Body of pancreas (tissue), 4 donors: Measurements from ENCODE around the gene NKX1-2. TPM values are rescaled to one million over a fixed set of nuclear protein-coding genes. Genes with fewer than 3 reads are reported as not detected.

Experiments used
- ATAC-seq: fragments of 150-250 bp; one replicate; pipeline ENCODE4 v1.9.1; 2016
- DNase-seq, 4 donors: peaks; one replicate each; pipeline ENCODE4 v3.0.0-alpha.2; 2019
- H3K27ac ChIP-seq, 4 donors: fragments of 200-600 bp; sonication (generic); 1 replicate in 3 of 4; 2 replicates in 1 of 4; pipeline versions ENCODE4 v1.5.1 to v1.6.1; 2016 to 2019; ENCODE audit warnings: mild to moderate bottlenecking in 1 of 4, mixed read lengths in 1 of 4, moderate library complexity in 1 of 4
- H3K27me3 ChIP-seq, 2 donors: fragments of 200-600 bp; sonication (generic); one replicate each; pipeline ENCODE4 v1.6.0; 2016; ENCODE audit warnings: mild to moderate bottlenecking in 1 of 2
- H3K36me3 ChIP-seq, 2 donors: fragments of 200-600 bp; sonication (generic); replicated peaks in 1 of 2; 2 replicates each; pipeline ENCODE4 v1.5.1; 2016; ENCODE audit warnings: low read depth in 2 of 2; ENCODE audit not compliant: insufficient read depth in 1 of 2
- H3K4me1 ChIP-seq: fragments of 200-600 bp; sonication (generic); one replicate; pipeline ENCODE4 v1.6.0; 2016
- H3K4me3 ChIP-seq, 2 donors: fragments of 200-600 bp; sonication (generic); 1 replicate in 1 of 2; 2 replicates in 1 of 2; pipeline ENCODE4 v1.5.1; 2016 to 2019
- H3K9me3 ChIP-seq, 3 donors: fragments of 200-600 bp; sonication (generic); 1 replicate in 2 of 3; 2 replicates in 1 of 3; pipeline ENCODE4 v1.5.1; 2016
- CTCF ChIP-seq, 7 experiments: fragments of 450-650 bp in 4 of 7; fragments of 200-600 bp in 3 of 7; sonication (generic) in 3 of 7; IDR thresholded peaks; one replicate each; pipeline ENCODE4 v1.5.1; 2016 to 2019; ENCODE audit warnings: antibody characterized with exemption in 7 of 7
- POLR2A ChIP-seq, 3 donors: fragments of 450-650 bp; IDR thresholded peaks; one replicate each; pipeline ENCODE4 v1.6.1; 2016; ENCODE audit warnings: antibody characterized with exemption in 3 of 3, mild to moderate bottlenecking in 2 of 3
- WGBS, 2 donors: methylation state at CpG; one replicate each; pipeline ENCODE4 v1.1.5; 2017; 5-methylcytosine and 5-hydroxymethylcytosine counted together
- intact Hi-C: fragments of 100-400 bp; cut with DNase I; formaldehyde crosslinking; loops from one replicate; pipeline ENCODE4 v1.15.1; 2023
- total RNA-seq, 2 donors: library from RNA; depleted of rRNA; stranded (reverse); fragments of >200 nt; gene quantifications; one replicate each; pipeline ENCODE4 v1.1.0, GENCODE V29; 2016

Gene NKX1-2
- total RNA-seq, 2 donors from 2014 or later = not detected

- intact Hi-C loops = no loop called here
- H3K27me3 ChIP-seq = no peaks in the 10 kb centered on the region
- no peaks in the 10 kb centered on the region for H3K9me3 ChIP-seq
- ATAC-seq (no peak), DNase-seq (no peak)
- H3K27ac ChIP-seq = no peak overlapping the region
- no peak overlapping the region for H3K4me3 ChIP-seq
- H3K36me3 ChIP-seq = no peaks in the 10 kb centered on the region
- no peak for TF ChIP-seq CTCF (IDR thresholded peaks at IDR 0.05)
- TF ChIP-seq POLR2A (IDR thresholded peaks at IDR 0.05) = no peak
- 87 to 100% methylated on average over 1 to 13 of the region's 13 CpGs for WGBS, 2 donors
- no peaks in the 10 kb centered on the region for H3K4me1 ChIP-seq
Observed at GRCh38 chr10:124468624-124469023, 18.8 kb upstream of the NKX1-2 start.

- TF ChIP-seq POLR2A (IDR thresholded peaks at IDR 0.05) (no peak), CTCF (IDR thresholded peaks at IDR 0.05) (no peak)
- H3K9me3 ChIP-seq = no peaks in the 10 kb centered on the region
- ATAC-seq = no peak
- no peaks in the 10 kb centered on the region for H3K4me1 ChIP-seq
- 91 to 93% methylated on average over 4 of the region's 4 CpGs for WGBS, 2 donors
- intact Hi-C loops = no loop called here
- no peaks in the 10 kb centered on the region for H3K36me3 ChIP-seq
- DNase-seq = no peak
- no peak overlapping the region for H3K27ac ChIP-seq
- no peaks in the 10 kb centered on the region for H3K27me3 ChIP-seq
- H3K4me3 ChIP-seq = no peak overlapping the region
Observed at GRCh38 chr10:124467165-124467564, 17.3 kb upstream of the NKX1-2 start.

DNA sequence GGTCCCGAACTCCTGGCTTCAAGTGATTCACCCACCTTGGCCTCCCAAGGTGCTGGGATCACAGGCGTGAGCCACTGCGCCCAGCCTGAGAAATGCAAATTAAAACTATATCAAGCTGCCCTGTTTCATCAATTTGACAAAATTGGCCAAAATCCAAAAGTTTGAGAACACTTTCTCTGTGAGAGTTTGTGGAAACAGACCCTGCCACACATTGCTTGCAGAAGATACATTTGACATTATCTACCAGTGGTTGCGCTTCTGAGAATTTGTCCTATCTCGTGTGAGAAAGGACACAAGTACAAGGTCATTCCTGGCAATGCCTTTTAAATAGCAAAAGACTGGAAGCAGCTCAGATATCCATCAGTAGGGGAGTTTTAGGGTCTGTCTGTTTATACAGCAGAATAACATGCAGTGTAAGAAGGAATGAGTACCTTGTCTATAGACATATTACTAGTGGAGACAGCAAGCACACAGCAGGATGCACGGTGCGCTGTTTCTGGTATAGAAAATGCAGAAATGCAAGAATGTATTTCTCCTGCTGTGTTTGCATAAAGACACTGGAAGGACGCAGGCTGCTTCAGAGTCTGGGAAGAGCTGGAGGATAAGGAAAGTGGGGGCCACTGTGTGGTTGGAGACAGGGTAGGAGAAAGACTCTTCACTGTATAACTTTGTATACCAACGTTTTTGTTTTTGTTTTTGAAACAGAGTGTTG, 16.1 kb upstream of the NKX1-2 start:
- Histone ChIP-seq H3K9me3 (no peaks in the 10 kb centered on the region), H3K4me1 (no peaks in the 10 kb centered on the region), H3K27me3 (no peaks in the 10 kb centered on the region), H3K27ac (no peak overlapping the region), H3K4me3 (no peak overlapping the region), H3K36me3 (no peaks in the 10 kb centered on the region)
- intact Hi-C loops = no loop called here
- TF ChIP-seq CTCF (IDR thresholded peaks at IDR 0.05) = no peak
- TF ChIP-seq POLR2A (IDR thresholded peaks at IDR 0.05) = no peak
- ATAC-seq (no peak), DNase-seq (no peak)
- 39 to 53% methylated on average over 7 to 9 of the region's 9 CpGs for WGBS, 2 donors

GRCh38 chr10:124465003-124465776, 15.4 kb upstream of the NKX1-2 start:
- DNase-seq (no peak), ATAC-seq (no peak)
- Histone ChIP-seq H3K27me3 (no peaks in the 10 kb centered on the region), H3K9me3 (no peaks in the 10 kb centered on the region), H3K36me3 (no peaks in the 10 kb centered on the region), H3K27ac (no peak overlapping the region), H3K4me3 (no peak overlapping the region), H3K4me1 (no peaks in the 10 kb centered on the region)
- 79% methylated on average over 17 of the region's 17 CpGs for WGBS, 2 donors
- no peak for TF ChIP-seq POLR2A (IDR thresholded peaks at IDR 0.05)
- no peak for TF ChIP-seq CTCF (IDR thresholded peaks at IDR 0.05)
- intact Hi-C loops = no loop called here
